Ectodermal cell (in vitro differentiated cells): ENCODE results near the gene AMBP.
"Not testable (repeated sequence)": the region's sequence is repeated elsewhere in the genome, so short reads cannot be mapped to it uniquely, and the experiment has no call there.

Experiments
- H3K27ac ChIP-seq: 2 replicates; pipeline ENCODE4 v1.7.0; 2013; ENCODE audit warnings: mild to moderate bottlenecking, low read depth, low read length; ENCODE audit not compliant: insufficient read depth, poor library complexity, severe bottlenecking
- H3K27me3 ChIP-seq: 2 replicates; pipeline ENCODE4 v1.7.0; 2013; ENCODE audit warnings: mild to moderate bottlenecking, low read length; ENCODE audit not compliant: insufficient read depth, control insufficient read depth, poor library complexity, severe bottlenecking
- H3K36me3 ChIP-seq: one replicate; pipeline ENCODE4 v1.7.0; 2013; ENCODE audit warnings: low read length; ENCODE audit not compliant: control insufficient read depth, insufficient read depth
- H3K4me1 ChIP-seq: one replicate; pipeline ENCODE4 v1.7.0; 2013; ENCODE audit warnings: low read length; ENCODE audit not compliant: control insufficient read depth, insufficient read depth
- H3K4me3 ChIP-seq: 2 replicates; pipeline ENCODE4 v1.7.0; 2013; ENCODE audit warnings: low read depth, low read length, control low read depth; ENCODE audit not compliant: insufficient read depth
- H3K9me3 ChIP-seq: 2 replicates; pipeline ENCODE4 v1.7.0; 2013; ENCODE audit warnings: mild to moderate bottlenecking, low read length, moderate library complexity; ENCODE audit not compliant: control insufficient read depth
- WGBS, 2 experiments: methylation state at CpG; one replicate each; pipeline ENCODE4 v1.1.7; 2013; ENCODE audit warnings: missing lambda C conversion rate in 2 of 2; 5-methylcytosine and 5-hydroxymethylcytosine counted together

Gene AMBP

GRCh38 chr9:114050646-114051045 is 27.5 kb downstream of the AMBP start:
- Histone ChIP-seq H3K36me3 (peaks cover 41% of the 10 kb centered on the region), H3K4me3 (no peak overlapping the region), H3K27ac (no peak overlapping the region), H3K4me1 (no peaks in the 10 kb centered on the region), H3K9me3 (no peaks in the 10 kb centered on the region), H3K27me3 (no peaks in the 10 kb centered on the region)
- WGBS, 2 experiments: 92 to 95% methylated on average over 5 to 6 of the region's 6 CpGs

DNA sequence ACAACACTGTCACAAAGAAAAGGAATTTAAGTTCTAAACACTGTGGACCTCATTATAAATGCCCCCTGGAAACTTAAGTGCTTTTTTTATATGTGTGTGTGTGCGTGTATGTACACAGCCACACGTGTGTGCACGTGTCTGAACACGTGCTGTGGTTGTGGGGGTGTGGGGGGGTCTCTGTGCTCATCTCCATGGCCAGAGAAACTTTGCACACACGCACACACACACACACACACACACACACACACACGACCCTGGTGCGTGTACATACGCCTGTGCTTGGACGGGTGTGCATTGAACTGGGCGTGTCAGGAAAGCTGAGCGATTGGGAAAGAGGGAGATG is 27.9 kb downstream of the AMBP start:
- H3K9me3 ChIP-seq: no peaks in the 10 kb centered on the region
- H3K36me3 ChIP-seq: peaks cover 41% of the 10 kb centered on the region
- H3K27me3 ChIP-seq: no peaks in the 10 kb centered on the region
- H3K4me1 ChIP-seq: no peaks in the 10 kb centered on the region
- H3K4me3 ChIP-seq: no peak overlapping the region
- 88 to 91% methylated on average over 11 of the region's 11 CpGs for WGBS, 2 experiments
- H3K27ac ChIP-seq: no peak overlapping the region

DNA sequence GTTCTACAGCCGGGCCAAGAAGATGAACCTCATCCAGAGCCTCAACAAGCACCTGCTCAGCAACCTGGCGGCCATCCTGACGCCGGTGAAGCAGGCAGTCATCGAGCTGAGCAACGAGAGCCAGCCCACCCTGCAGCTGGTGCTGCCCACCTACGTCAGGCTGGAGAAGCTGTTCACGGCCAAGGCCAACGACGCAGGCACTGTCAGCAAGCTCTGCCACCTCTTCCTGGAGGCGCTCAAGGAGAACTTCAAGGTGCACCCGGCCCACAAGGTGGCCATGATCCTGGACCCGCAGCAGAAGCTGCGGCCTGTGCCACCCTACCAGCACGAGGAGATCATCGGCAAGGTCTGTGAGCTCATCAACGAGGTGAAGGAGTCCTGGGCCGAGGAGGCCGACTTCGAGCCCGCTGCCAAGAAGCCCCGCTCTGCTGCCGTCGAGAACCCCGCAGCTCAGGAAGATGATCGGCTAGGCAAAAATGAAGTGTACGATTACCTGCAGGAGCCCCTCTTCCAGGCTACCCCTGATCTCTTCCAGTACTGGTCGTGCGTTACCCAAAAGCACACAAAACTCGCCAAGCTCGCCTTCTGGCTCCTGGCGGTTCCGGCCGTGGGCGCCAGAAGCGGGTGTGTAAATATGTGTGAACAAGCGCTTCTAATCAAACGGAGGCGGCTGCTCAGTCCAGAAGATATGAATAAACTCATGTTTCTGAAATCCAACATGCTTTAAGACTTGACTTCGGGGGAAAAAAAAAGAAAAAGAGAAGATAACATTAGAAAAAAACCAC is 28.5 kb downstream of the AMBP start:
- H3K27me3 ChIP-seq: no peaks in the 10 kb centered on the region
- no peaks in the 10 kb centered on the region for H3K4me1 ChIP-seq
- no peaks in the 10 kb centered on the region for H3K9me3 ChIP-seq
- no peak overlapping the region for H3K27ac ChIP-seq
- 97% methylated on average over 39 to 40 of the region's 40 CpGs for WGBS, 2 experiments
- H3K36me3 ChIP-seq: peaks cover 41% of the 10 kb centered on the region
- no peak overlapping the region for H3K4me3 ChIP-seq

GRCh38 chr9:114048533-114049415 is 29.3 kb downstream of the AMBP start:
- no peaks in the 10 kb centered on the region for H3K4me1 ChIP-seq
- no peak overlapping the region for H3K4me3 ChIP-seq
- 95 to 97% methylated on average over 44 of the region's 44 CpGs for WGBS, 2 experiments
- H3K27me3 ChIP-seq: no peaks in the 10 kb centered on the region
- no peaks in the 10 kb centered on the region for H3K9me3 ChIP-seq
- no peak overlapping the region for H3K27ac ChIP-seq
- H3K36me3 ChIP-seq: peaks cover 41% of the 10 kb centered on the region

GRCh38 chr9:114047717-114048116 is 30.4 kb downstream of the AMBP start:
- Histone ChIP-seq H3K4me1 (no peaks in the 10 kb centered on the region), H3K36me3 (peaks cover 41% of the 10 kb centered on the region), H3K4me3 (no peak overlapping the region), H3K9me3 (no peaks in the 10 kb centered on the region), H3K27me3 (no peaks in the 10 kb centered on the region), H3K27ac (no peak overlapping the region)
- WGBS, 2 experiments: 71 to 85% methylated on average over 3 of the region's 3 CpGs

- Histone ChIP-seq H3K27me3 (no peaks in the 10 kb centered on the region), H3K27ac (no peak overlapping the region), H3K4me1 (no peaks in the 10 kb centered on the region), H3K9me3 (no peaks in the 10 kb centered on the region), H3K4me3 (no peak overlapping the region), H3K36me3 (peaks cover 41% of the 10 kb centered on the region)
- 87 to 100% methylated on average over 1 of the region's 1 CpG for WGBS, 2 experiments
These were observed 31.2 kb downstream of the AMBP start for GRCh38 chr9:114046875-114047274.

DNA sequence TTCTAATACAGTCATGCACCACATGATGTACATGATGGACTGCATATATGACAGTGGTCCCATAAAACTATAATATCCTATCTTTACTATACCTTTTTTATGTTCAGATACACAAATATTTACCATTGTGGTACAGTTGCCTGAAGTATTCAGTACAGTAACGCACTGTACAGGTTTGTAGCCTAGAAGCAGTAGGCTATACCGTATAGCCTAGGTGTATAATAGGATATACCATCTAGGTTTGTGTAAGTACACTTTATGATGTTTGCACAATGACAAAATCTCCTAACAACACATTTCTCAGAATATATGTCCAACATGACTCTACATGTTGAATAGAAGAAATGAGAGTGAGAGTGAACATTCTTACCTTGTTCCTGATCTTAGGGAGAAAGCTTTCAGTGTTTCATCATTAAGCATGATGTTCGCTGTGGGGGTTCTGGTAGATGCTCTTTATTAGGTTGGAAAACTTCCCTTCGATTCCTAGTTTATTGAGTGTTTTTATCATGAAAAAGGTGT is 31.8 kb downstream of the AMBP start:
- H3K4me3 ChIP-seq: no peak overlapping the region
- peaks cover 35% of the 10 kb centered on the region for H3K36me3 ChIP-seq
- no peaks in the 10 kb centered on the region for H3K27me3 ChIP-seq
- 98 to 99% methylated on average over 4 of the region's 4 CpGs for WGBS, 2 experiments
- no peak overlapping the region for H3K27ac ChIP-seq
- no peaks in the 10 kb centered on the region for H3K9me3 ChIP-seq
- no peaks in the 10 kb centered on the region for H3K4me1 ChIP-seq

DNA sequence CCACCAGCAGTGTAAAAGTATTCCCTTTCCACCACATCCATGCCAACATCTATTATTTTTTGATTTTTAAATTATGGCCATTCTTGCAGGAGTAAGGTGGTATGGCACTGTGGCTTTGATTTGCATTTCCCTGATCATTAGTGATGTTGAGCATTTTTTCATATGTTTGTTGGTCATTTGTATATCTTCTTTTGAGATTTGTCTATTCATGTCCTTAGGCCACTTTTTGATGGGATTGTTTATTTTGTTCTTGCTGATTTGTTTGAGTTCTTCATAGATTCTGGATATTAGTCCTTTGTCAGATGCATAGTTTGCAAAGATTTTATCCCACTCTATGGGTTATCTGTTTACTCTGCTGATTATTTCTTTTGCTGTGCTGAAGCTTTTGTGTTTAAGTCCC is 34.4 kb downstream of the AMBP start:
- peaks cover 17% of the 10 kb centered on the region for H3K36me3 ChIP-seq
- not testable (repeated sequence) for H3K27ac ChIP-seq, H3K4me3 ChIP-seq, H3K4me1 ChIP-seq, H3K27me3 ChIP-seq, H3K9me3 ChIP-seq

GRCh38 chr9:114039484-114039883 is 38.6 kb downstream of the AMBP start:
- peaks cover 6% of the 10 kb centered on the region for H3K4me1 ChIP-seq
- H3K4me3 ChIP-seq: no peak overlapping the region
- no peaks in the 10 kb centered on the region for H3K27me3 ChIP-seq
- peaks cover 23% of the 10 kb centered on the region for H3K36me3 ChIP-seq
- no peaks in the 10 kb centered on the region for H3K9me3 ChIP-seq
- 93 to 97% methylated on average over 5 of the region's 5 CpGs for WGBS, 2 experiments
- H3K27ac ChIP-seq: no peak overlapping the region

GRCh38 chr9:114038724-114039313 is 39.3 kb downstream of the AMBP start:
- Histone ChIP-seq H3K9me3 (no peaks in the 10 kb centered on the region), H3K4me3 (no peak overlapping the region), H3K36me3 (peaks cover 28% of the 10 kb centered on the region), H3K27me3 (no peaks in the 10 kb centered on the region), H3K4me1 (peaks cover 6% of the 10 kb centered on the region), H3K27ac (peak overlapping the region; percentile 77)
- WGBS, 2 experiments: 93% methylated on average over 13 of the region's 13 CpGs
